ENCODE results near the gene G6PC2.
A peak's percentile ranks its signal among the peaks of the same experiment; 100 is the strongest.
"Not testable (repeated sequence)": the region's sequence is repeated elsewhere in the genome, so short reads cannot be mapped to it uniquely, and the experiment has no call there.

G6PC2 gene

GRCh38 chr2:168901003-168901402, at the start of gene G6PC2:
G6PC2 (plus strand) TSS chr2:168901291; CDS start chr2:168901332, 41 bp downstream.
- no peak for DNase-seq

DNA sequence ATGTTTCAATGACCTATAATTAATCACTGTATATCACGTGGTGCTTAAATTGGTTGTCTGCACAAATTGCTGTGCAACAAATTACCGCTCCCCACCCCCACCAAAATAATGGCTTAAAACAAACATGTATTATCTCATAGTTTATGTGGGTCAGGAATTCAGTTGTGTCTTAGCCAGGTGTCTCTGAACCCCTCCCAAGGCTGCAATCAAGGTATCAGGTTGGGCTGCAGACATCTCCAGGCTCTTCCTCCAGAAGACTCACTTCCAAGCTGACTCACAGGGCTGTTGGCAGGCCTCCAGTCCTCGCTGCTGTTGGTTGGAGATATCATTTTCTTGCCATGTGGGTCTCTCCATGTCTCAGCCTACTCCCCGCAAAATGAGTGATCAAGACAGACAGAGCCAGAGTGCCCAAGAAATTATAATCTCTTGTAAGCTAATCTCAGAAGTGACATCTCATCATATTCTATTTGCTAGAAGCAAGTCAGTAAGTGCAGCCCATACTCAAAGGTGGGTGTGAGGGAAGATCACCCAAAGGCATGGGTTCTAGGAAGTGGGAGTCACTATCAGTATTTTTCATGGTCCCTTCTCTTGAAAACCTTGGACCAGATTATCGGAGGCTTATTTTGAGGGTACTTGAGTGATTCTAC, 49.3 kb upstream of the G6PC2 start:
- no peak for DNase-seq

- DNase-seq, result no peak
Observed at GRCh38 chr2:168852481-168852880, 48.6 kb upstream of the G6PC2 start.

DNA sequence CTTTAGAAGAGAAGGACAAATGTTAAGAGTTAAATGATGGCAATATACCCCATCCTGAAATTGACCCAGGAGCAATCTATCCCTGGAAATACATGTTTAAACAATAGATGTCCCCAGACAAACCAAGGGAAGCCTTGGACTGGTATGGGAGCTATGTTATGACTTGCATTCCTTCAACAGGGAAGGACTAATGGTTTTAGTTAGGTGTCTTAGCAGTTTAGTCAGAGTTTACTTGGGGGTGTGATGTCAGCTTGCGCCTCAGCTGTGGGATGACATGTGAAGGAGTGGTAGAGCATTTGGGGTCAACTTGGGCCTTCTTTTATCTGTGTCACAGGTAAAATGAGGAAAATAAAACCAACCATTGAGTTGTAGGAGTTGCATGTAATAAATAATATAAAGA, 47.6 kb upstream of the G6PC2 start:
- DNase-seq, result no peak

- DNase-seq, result no peak
Observed at GRCh38 chr2:168854651-168855050, 46.4 kb upstream of the G6PC2 start.

DNA sequence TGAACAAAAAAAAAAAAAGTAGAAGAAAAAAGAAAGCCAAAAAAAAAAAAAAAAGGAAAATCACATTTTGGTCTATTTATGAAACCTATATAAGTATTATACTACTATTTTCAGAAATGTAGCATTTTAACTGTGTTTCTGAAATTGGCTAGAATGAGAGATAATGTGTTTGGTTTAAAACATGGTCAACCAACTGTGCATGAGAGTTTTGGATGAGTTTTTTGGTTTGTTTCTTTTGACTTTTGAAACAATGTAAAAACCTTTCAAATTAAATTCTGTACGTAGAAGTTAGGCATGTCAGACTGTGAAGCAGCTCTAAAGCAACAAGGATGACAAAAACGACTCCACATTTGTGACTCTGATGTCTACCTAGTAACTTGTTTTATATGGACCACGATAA, 45.5 kb upstream of the G6PC2 start:
- DNase-seq, result no peak

DNA sequence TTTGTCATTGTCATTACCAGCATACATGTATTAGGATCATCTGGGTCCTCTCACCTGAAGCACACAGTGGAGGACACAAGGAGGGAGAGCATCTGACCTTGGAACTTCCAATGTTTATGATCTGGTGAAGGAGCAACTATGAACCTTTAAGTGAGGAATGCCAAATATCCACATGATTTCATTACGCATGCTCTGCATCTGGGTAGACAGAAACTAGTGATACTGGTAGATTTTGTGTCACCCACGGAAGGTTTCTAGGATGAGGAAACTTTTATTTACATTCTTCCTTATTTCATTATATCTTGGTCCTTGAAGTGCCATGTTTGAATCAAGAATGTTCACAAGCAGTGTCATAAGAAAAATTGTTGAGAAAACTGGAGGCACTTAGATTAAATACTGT, 42.9 kb upstream of the G6PC2 start:
- DNase-seq, result no peak

- not testable (repeated sequence) for DNase-seq
Observed at GRCh38 chr2:168867164-168867563, 33.9 kb upstream of the G6PC2 start.

DNA sequence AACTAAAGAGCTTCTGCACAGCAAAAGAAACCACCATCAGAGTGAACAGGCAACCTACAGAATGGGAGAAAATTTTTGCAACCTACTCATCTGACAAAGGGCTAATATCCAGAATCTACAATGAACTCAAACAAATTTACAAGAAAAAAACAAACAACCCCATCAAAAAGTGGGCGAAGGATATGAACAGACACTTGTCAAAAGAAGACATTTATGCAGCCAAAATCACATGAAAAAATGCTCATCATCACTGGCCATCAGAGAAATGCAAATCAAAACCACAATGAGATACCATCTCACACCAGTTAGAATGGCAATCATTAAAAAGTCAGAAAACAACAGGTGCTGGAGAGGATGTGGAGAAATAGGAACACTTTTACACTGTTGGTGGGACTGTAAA, 30.7 kb upstream of the G6PC2 start:
- not testable (repeated sequence) for DNase-seq

DNA sequence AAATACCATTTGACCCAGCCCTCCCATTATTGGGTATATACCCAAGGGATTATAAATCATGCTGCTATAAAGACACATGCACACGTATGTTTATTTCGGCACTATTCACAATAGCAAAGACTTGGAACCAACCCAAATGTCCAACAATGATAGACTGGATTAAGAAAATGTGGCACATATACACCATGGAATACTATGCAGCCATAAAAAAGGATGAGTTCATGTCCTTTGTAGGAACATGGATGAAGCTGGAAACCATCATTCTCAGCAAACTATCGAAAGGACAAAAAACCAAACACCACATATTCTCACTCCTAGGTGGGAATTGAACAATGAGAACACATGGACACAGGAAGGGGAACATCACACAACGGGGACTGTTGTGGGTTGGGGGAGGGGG, 30.3 kb upstream of the G6PC2 start:
- not testable (repeated sequence) for DNase-seq

GRCh38 chr2:168874368-168875054, 26.6 kb upstream of the G6PC2 start:
- DNase-seq, result no peak

DNA sequence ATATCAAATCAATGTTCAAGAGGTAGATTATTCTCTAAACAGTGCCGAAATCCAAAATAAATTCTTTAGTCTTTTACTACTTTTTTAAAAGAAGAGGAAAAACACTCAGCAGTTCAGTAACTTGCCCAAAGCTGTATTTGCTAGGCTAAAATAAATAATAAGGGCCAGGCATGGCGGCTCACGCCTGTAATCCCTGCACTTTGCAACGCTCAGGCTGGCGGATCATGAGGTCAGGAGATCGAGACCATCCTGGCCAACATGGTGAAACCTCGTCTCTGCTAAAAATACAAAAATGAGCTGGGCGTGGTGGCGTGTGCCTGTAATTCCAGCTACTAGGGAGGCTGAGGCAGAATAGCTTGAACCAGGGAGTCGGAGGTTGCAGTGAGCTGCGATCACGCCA, 18.9 kb upstream of the G6PC2 start:
- DNase-seq, result not testable (repeated sequence)

DNA sequence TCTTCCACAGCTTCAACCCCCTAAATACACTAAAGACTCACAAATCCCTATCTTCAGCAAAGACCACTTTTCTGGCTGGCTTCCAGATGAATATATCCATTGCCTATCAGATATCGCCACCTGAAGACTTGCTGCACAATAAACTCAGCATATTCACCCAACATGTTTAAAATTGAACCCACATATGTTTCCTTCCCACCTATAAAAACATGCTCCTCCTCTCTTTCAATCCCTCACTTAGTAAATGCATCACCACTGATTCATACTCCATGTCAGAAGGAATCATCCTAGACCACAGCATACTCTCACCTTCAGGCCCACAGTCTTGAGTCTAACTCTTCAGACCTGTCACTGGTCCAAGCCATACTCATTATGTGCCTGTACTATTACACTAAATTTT, 16.1 kb upstream of the G6PC2 start:
- DNase-seq, result no peak

DNA sequence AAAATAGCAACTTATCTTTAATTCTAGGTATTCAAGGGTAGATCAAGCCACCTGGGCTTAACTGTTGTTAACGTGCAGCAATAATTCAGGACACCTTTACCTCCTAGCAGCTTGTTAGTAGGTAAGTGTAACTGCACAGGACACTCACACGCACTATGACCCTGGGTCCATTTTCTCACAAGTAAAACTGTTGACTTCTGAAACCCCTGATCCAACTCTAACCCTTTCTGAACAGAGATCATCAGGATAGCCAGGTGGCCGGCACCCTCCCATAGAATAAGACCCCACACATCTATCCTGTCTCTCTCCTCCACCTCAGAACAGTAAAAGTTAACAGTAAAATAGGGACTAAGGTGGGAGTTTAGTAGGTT, 11.5 kb upstream of the G6PC2 start:
- no peak for DNase-seq

- DNase-seq, result peak; percentile 80
Observed at GRCh38 chr2:168890006-168890782, 10.9 kb upstream of the G6PC2 start, which contains the start of gene SPC25. SPC25 (minus strand) TSS chr2:168890430; CDS start chr2:168889519, 911 bp downstream.

DNA sequence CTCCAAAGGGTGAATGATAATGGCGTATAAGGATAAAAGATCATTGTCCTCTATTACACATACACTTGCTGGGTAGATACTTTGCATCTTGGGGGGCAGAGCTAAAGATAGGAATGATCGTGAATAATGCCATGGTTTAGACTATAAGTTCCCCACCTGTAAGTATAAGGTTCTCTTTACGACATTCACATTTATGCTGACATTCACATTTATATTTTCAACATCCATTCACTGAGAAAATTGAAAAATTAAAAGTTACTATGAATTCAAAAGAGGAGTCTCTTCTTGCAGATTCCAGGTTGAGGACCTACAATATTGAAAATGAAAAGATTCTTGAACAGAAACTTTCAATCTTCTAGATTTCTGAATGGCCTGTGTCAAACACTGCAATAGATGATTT, 8.8 kb upstream of the G6PC2 start:
- DNase-seq, result no peak

GRCh38 chr2:168894101-168894500, 7.0 kb upstream of the G6PC2 start:
- no peak for DNase-seq

DNA sequence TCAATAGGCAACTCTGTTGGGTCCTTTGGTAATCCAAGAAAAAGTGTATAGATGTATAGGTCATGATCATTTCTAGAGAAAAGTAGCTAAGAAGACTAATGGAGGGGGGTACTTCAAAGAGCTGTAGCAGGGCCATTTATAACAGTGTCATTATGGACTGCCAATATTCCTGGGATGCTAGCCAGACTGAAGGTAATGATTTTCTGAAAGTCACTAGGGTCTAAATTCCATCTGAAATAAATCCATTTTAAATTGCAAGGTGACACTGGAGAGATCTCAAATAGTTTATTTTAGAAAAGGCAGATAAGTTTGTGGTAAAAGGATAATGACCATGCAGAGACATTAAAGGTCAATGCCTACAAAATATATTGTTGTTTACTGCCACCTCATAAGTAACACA, 6.4 kb upstream of the G6PC2 start:
- no peak for DNase-seq

- no peak for DNase-seq
Observed at GRCh38 chr2:168895771-168896170, 5.3 kb upstream of the G6PC2 start.

DNA sequence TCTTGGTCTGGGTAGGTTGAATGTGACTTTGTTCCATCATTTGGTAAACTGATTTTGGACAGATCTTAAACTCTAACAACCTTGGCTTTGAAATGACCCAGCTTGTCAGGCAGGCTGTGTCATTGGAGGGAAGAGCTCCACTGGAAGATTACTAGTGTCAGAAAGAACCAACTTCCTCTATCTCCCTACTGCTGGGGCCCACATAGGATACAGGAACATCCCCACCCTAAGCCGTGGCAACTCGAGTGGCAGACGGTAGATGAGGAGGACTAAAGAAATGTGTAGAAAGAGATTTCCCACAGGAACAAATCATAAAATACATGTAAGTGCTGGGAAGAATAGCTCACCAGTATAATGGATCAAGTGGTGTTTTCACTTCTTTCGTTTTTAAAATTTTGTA, 4.3 kb upstream of the G6PC2 start:
- DNase-seq, result no peak

DNA sequence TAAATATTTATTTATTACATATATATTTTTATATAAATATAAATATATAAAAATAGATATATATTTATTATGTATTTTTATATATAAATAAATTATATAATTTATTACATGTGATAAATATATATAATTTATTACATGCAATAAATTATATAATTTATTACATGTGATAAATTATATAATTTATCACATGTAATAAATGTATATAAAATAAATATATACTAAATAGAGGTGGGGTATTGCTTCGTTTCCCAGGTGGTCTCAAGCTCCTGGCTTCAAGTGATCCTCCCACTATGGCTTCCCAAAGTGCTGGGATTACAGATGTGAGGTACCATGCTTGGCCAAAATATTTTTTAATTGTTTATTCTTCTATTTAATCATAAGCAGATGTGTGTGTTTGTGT, 3.6 kb upstream of the G6PC2 start:
- DNase-seq, result no peak

- no peak for DNase-seq
Observed at GRCh38 chr2:168903888-168904287, 2.8 kb downstream of the G6PC2 start.

GRCh38 chr2:168904358-168904757, 3.3 kb downstream of the G6PC2 start:
- DNase-seq, result no peak

Data from stimulated activated naive CD4-positive, alpha-beta T cell treated with Interleukin-2 at 50 U/mL for 16 hours (primary cell).